ENCODE measurements around the gene APBA1.
A peak's percentile ranks its signal among the peaks of the same experiment; 100 is the strongest.

The APBA1 gene

GRCh38 chr9:69671879-69672595 is at the start of gene APBA1:
Gene APBA1 (minus strand): TSS chr9:69672371.
- DNase-seq (ENCODE audit: low read depth, low spot score), result no peak

GRCh38 chr9:69719983-69720382 is 47.8 kb upstream of the APBA1 start:
- DNase-seq (ENCODE audit: low read depth, low spot score), result no peak

DNA sequence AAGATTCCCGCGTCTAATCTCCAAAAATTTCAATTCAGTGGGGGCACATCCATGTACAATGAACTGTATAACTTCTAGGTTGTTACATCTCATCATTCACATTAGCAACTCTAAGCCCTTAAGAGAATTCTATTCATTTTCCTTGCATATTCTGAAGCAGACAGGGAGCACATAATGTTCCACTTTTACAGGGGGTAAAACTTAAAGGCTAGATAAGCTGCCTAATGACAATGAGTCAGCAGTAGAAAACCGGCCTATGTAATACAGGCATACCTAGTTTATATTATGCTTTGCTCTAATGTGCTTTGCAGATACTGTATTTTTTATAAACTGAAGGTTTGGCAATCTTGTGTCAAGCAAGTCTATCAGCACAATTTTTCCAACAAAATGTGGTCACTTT is 47.2 kb upstream of the APBA1 start:
- DNase-seq (ENCODE audit: low read depth, low spot score), result no peak

DNA sequence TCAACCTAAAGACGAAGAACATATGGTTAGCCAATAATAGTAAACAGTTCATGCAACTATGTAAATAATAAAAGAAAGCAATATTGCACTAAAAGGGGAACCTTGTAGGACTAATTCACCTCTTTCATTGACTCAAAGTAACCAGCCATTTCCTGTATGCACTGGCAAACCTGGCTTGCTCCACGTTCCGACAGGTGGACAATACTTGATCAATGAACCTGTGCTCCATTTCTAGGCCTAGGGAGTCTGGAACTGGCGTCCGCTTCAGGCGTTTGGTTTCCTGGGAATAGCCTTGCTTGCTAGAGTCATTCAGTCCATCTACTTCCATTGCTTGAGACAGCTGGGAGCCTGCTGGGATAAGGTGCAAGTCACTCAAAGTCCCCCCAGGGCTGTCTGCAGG is 46.0 kb upstream of the APBA1 start:
- no peak for DNase-seq (ENCODE audit: low read depth, low spot score)

GRCh38 chr9:69715825-69716224 is 43.7 kb upstream of the APBA1 start:
- DNase-seq (ENCODE audit: low read depth, low spot score), result no peak

- no peak for DNase-seq (ENCODE audit: low read depth, low spot score)
These were observed 42.9 kb upstream of the APBA1 start for GRCh38 chr9:69715096-69715495.

DNA sequence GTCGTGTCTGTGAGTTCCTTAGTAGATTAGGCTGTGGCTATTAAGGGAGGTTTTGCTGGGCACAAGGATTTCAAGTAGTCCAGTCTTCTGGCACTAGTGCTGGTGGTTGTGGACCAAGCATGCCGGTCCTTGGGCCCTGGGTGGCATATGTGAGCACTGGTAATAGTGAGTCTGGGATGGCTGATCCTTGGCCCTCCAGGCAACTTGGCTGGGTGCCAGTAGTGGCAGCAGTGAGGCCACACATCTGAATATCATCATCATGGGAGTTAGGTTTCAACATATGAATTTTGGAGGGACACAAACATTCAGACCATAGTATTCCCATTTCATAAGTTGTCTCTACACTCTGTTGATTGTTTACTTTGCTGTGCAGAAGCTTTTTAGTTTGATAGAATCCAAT is 25.3 kb upstream of the APBA1 start:
- DNase-seq (ENCODE audit: low read depth, low spot score), result no peak

DNA sequence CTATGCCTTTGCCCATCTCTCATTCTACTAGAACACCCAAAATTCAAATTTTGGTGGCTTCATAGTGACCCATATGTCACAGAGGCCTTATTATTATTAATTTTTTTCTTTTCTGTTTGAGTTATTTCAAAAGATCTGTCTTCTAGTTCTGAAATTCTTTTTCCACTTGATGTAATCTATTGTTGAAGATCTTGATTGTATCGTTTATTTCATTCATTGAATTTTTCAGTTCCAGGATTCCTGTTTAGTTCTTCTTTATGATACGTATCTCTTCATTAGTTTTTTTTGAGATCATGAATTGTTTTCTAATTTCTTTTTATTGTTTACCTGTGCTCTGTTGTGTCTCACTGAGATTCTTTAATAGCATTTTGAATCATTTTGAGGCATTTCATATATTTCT is 24.6 kb upstream of the APBA1 start:
- no peak for DNase-seq (ENCODE audit: low read depth, low spot score)

DNA sequence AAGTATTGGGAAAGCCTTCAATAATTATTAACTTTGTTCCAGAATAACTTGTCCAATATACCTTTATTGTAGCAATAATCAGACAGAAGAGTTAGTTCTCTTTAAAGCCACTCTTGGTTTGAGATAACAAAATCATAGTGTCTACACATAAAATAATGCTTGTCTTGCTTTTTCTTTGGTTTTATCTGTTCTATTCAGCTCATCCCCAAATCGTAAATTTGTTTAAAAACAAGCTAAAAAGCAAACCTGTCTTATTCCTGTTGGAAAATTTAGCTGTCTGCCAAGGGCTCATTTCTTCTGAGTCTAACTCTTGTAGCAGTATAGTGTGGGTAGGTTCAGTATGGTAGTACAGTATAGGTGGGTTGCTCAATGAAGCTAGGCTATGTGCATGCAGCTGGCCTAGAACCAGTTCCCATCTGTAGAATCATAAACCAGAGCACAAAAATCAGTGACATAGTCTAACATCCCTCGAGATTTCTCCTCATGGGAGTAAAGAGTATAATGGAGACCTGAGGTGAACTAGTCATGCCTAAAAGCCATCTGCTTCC is 17.9 kb upstream of the APBA1 start:
- DNase-seq (ENCODE audit: low read depth, low spot score), result no peak

- no peak for DNase-seq (ENCODE audit: low read depth, low spot score)
These were observed 11.8 kb upstream of the APBA1 start for GRCh38 chr9:69683927-69684326.

DNA sequence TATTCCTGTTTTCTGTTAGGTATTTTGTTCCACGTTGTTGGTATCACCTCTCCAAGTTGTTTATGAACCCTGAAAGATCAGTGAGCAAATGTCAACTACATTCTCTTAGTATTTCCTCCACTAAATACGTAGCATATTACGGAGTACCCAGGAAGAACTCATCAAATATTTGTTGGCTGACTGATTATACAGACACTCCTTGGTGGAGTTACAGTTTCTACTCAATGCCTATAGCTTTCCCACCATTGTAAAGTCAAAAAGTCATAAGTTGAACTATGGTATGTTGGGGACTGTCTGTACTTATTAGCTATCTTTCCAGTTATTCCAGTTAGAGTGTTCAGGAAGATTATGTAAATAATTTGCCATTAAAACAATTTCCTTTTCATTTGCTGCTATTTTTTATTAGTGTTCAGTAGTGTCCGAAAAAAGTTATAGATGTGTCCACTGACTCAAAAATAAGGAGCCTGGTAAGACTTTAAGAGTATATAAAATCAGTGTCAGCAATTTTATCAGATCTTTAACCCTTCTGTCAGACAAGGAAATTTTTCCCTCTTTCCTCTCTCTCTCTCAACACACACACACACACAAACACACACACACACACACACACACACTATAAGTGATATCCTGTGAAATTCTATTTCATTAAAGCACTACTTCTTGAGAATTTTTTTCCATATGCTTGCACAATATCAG is 6.8 kb upstream of the APBA1 start:
- DNase-seq (ENCODE audit: low read depth, low spot score), result no peak

GRCh38 chr9:69677931-69678330 is 5.8 kb upstream of the APBA1 start:
- DNase-seq (ENCODE audit: low read depth, low spot score), result no peak

- no peak for DNase-seq (ENCODE audit: low read depth, low spot score)
These were observed 3.4 kb upstream of the APBA1 start for GRCh38 chr9:69675563-69675962.

GRCh38 chr9:69674716-69675438 is 2.7 kb upstream of the APBA1 start:
- no peak for DNase-seq (ENCODE audit: low read depth, low spot score)

DNA sequence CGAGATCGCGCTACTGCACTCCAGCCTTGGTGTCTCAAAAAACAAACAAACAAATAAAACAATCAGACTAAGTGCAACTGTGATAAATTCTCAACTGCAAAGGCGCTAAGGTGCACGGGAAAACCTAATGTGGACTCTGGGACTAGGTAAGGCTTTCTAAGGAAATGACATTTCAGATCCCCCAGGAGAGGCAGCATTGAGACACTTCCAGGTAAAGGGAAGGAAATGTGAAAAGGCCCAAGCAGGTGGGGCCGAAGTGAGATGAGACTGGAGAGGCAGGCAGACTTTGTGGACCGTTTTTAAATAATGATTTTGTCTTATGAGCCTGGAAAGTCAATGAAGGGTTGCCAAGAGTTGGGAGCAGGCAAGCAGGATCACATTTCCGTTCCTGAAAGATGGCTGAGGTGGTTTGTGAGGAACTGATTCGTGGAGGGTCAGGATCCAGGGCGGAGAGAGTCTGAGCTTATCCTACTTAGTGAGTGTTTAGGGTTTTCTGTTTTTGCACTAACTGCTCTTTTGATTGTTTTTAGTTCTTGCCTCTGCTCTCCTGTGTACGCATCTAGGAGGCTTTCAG is 2.0 kb upstream of the APBA1 start:
- no peak for DNase-seq (ENCODE audit: low read depth, low spot score)

DNA sequence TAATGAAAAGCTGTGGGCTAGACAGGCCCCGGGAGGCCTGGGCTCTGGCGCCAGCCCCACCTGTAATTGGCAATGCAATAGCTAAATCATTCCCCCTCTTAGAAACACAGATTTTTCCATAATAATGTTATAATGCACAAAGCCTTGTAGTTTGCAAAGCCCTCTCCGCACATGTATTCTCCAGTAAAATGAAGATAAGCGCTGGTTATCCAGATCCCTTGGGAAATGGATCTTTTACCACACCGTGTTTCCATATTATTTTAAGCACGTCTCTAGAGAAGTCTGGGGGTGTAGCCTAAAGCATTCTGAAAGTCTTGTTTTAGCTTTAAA is 1.1 kb upstream of the APBA1 start:
- no peak for DNase-seq (ENCODE audit: low read depth, low spot score)

- DNase-seq (ENCODE audit: low read depth, low spot score), result peak; percentile 50
These were observed 582 bp upstream of the APBA1 start for GRCh38 chr9:69672596-69673310.

- DNase-seq (ENCODE audit: low read depth, low spot score), result no peak
These were observed 776 bp downstream of the APBA1 start for GRCh38 chr9:69671311-69671878.

GRCh38 chr9:69667306-69667705 is 4.9 kb downstream of the APBA1 start:
- DNase-seq (ENCODE audit: low read depth, low spot score), result no peak

DNA sequence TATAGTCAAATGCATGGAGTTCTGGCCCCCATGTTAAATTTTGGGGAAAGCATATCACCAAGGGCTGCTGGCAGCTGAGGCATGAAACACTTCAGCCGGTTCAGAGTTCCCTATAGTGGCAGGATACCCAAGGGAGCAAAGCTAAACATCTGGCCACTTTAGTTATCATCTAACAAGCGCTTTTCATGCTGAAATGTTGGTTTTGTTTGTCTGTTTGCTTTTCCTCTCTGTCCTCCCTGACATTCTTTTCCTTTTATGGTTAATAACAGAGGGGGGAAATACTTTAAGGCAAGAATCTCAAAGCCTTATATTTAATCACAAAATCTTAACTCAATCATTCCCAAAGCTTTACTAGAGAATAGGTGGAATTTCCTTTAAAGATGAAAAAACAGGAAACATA is 11.9 kb downstream of the APBA1 start:
- DNase-seq (ENCODE audit: low read depth, low spot score), result no peak

DNA sequence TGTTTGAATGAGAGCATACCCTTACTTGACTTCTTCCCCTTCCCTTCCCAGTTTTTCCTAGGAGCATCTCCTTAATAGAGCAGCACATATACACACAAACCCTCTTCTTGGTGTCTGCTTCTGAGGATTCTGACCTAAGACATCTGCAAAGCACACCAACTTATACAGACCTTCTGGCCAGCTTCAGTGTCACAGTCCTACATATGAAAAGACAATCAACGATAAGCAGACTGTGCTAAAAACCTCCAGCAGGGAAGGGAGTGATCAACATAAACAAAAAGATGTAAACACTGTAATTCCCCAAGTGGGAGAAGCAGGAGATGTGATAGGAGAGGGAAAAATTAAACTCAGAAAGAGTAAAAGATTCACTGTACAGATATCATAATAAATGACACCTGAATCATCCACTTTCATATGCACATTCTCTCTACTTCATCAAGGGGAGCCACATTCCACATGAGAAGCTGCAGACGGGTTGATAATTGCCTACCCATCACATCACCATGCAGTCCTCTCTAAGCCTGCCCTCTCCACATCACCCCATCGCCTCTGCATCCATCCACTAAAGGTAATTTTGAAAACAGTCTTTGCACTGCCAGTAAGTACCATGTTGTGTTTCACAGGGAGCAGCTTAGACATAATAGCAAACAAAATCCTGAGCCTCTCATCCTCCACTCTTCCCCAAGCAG is 13.0 kb downstream of the APBA1 start:
- no peak for DNase-seq (ENCODE audit: low read depth, low spot score)

All from activated naive CD8-positive, alpha-beta T cell treated with anti-CD3 and anti-CD28 coated beads, Interleukin-2, amount 50 U/mL, for 16 hours (primary cell).